HG02763 (cell line): ENCODE measurements around the gene RSU1.

Source experiments
- ATAC-seq: cut with Tn5 transposase; IDR thresholded peaks from one replicate; pipeline ENCODE4 v1.9.1; 2021; ENCODE audit warnings: mild to moderate bottlenecking, moderate library complexity; ENCODE audit not compliant: unreplicated experiment

The RSU1 gene

GRCh38 chr10:16685551-16685950 lies 131.7 kb downstream of the RSU1 start:
- ATAC-seq = no peak

GRCh38 chr10:16681521-16681920 lies 135.7 kb downstream of the RSU1 start:
- no peak for ATAC-seq

DNA sequence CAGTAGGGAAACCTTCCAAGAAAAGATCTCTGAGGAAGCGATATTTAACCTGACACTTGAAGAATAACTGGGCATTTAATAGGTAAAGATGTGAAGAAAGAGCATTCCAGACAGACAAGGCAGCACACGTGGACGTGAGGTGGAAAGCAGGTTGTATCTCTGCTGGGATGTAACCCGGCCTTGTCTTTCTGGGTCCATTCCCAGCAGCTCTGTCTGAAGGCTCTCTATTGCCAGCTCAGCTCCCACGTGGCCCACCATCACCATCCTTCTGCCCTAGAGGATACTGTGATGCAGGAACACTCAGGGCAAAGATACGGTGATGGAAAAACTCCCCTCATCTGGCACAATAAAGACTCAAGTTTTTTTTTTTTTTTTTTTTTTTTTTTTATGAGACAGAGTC lies 137.7 kb downstream of the RSU1 start:
- no peak for ATAC-seq

GRCh38 chr10:16675334-16675733 lies 141.9 kb downstream of the RSU1 start:
- ATAC-seq = no peak

DNA sequence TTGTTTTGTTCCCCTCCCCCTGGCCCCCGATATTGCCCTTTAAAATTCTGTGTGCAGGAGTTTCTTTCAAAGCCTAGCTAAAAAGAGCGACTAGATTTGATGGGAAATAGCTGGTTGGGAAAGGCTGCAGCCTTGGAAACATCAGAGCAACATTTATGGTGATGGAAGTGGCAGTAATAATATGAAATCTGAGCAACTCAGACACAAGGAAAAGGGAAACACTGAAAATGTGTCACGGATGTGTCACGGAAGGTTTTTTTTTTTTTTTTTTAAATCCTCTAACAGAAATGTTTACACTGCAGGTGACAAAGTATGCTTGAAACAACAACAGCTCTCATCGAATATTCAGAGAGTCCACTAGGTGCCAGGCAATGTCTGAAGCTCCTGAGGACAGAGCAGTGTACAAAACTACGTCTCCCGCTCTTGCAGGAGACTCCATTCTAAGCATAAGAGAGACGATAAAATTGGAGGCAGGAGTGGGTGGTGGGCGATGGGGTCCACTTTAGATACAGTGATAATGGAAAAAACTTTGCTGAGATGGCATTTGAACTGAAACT lies 143.0 kb downstream of the RSU1 start:
- ATAC-seq = no peak

DNA sequence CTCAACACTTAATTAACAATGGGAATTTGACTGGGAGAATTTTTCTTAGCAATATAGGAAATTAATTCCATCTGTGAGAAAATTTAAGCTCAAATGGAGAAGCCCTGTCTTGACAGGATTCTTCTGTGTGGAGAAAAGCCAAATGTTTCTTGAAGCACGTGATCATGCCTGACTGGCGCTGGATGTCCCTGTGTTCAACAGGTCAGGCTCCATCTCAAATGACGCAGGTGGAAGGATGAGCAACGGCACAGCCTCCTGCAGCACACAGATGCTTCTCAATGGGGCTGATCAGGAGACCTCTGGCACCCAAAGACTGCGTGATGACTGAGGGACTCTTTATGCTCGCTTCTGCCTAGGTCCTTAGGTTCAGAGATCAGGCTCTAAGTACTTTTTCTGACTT lies 143.8 kb downstream of the RSU1 start:
- no peak for ATAC-seq

DNA sequence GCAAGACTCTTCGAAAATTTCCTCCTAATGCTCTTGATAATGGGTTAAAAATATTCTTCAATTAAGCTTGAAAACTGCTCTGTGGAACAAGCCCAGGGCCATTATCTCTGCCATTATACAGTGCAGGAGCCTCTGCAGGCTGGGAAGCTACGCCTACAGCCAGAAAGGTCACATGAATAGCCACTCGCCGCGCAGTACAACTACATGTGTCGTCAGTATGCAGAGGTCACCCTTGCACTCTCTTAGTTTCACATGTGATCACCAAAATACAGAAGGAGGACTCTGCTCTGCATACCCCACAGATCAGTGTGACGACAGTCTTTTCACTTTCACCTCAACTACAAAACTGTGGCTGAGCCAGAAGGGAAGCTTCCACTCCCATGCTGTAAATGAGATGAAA lies 153.8 kb downstream of the RSU1 start:
- ATAC-seq = no peak

GRCh38 chr10:16662923-16663322 lies 154.3 kb downstream of the RSU1 start:
- no peak for ATAC-seq

GRCh38 chr10:16656895-16657294 lies 160.3 kb downstream of the RSU1 start:
- no peak for ATAC-seq

DNA sequence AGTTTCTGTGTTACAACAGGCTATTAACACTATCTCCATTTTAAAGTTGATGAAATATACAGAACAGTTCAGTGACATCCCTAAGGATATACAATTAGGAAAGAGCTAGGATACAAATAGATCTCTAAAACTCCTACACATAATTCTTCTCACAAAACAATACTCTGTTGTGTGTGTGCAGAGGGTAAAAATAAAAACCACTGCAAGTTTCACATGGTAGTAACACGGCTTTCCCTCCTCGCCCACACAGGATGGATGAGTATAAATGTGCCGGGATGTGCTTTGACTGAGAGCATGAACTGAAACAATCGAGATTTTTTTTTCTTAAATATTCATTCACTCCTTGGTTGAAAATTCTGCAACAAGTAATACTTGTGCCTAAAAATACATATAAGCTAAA lies 164.0 kb downstream of the RSU1 start:
- ATAC-seq = no peak

GRCh38 chr10:16652154-16652553 lies 165.1 kb downstream of the RSU1 start:
- ATAC-seq = no peak

- ATAC-seq = no peak
Observed at GRCh38 chr10:16649757-16650156, 167.5 kb downstream of the RSU1 start.

- no peak for ATAC-seq
Observed at GRCh38 chr10:16648366-16648765, 168.9 kb downstream of the RSU1 start.

DNA sequence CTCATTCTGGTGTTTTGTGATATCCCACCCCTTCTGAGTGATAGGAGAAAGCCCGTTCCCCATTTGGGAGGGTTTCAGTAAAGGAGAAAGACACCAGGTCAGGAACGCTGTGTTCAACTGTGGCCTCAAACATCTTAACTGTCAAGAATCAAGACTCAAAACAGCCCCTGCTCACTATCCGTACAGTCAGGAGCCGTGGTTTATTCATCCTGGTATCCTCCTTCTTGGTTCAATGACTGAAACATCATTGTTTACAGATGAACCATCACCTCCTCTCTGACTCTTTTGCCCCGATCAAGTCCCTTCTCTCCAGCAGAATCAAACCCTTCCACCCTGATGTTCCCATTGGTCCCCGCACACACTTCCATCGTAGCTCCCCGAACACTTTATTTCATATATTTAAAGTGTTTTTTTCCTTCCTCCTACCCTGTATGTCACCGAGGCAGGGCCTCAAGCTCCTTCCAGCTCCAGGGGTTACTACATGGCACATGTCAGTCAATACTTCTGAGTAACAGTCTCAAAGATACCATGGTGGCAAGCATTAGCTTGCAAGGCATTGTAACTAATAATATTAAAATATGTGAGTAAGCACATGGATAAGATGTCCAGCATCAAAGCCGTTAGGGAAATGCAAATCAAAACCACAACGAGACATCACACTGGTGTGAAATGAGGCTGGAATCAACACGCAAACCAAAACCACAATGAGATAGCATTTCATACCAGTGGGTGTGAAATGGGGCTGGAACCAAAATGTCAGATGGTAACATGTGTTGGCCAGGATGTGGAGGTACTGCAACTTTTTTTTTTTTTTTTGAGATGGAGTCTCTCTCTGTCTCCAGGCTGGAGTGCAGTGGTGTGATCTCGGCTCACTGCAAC lies 170.8 kb downstream of the RSU1 start:
- ATAC-seq = no peak

- no peak for ATAC-seq
Observed at GRCh38 chr10:16644146-16644545, 173.1 kb downstream of the RSU1 start.

DNA sequence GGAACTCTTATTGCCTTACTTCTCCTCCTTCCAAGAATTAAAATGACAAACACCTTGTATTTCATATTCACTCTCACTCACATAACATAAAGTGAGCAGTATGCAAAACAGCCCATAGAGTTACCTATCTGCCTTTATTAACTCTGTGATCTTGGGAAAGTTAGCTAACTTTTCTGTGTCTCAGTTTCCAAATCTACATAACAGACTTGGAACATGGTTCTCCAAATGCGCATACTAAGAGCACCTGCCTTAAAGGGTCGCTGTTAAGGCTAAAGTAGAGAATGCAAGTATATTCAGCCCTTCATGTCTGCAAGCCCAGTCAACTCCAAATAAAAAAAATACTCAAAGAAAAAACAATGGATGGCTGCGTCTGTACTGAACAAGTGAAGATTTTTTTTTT lies 173.7 kb downstream of the RSU1 start:
- no peak for ATAC-seq

DNA sequence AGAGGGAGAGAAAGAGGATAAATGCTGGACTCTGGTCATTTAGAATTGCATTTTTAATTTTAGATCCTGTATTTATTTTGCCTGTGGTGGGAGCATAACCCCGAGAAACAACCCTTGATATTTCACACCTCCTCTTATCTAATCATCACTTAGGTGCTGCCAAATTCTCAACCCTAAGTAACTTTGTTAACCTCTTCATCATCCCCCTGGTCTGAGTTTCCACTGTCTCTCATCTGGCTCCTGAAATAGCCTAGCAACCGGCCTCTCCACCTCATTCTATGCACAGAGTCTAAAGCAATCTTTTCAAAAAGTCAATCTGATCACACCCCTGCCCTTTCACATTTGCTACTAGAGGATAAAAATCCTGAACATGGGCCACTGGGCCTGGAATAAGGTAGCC lies 177.1 kb downstream of the RSU1 start:
- no peak for ATAC-seq

DNA sequence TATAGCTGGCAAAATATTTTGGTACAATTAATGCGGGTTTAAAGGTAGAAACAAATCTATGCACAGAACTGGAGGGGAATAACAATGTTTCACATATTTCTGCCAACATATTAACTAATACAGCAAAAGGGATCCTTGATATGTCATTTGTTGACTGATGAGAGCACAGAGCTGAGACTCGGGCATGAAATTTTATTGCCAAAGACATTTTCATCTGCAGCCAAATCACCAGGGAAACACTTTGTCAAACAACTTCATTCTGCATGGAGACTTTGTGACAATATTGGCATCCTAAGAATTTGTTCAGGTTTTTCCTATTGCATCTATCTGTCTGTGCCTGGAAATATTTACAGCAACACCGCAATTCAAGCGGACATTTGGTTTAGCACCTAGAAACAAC lies 177.8 kb downstream of the RSU1 start:
- no peak for ATAC-seq

GRCh38 chr10:16632996-16633395 lies 184.2 kb downstream of the RSU1 start:
- no peak for ATAC-seq

GRCh38 chr10:16626697-16627096 lies 190.5 kb downstream of the RSU1 start:
- ATAC-seq = no peak

DNA sequence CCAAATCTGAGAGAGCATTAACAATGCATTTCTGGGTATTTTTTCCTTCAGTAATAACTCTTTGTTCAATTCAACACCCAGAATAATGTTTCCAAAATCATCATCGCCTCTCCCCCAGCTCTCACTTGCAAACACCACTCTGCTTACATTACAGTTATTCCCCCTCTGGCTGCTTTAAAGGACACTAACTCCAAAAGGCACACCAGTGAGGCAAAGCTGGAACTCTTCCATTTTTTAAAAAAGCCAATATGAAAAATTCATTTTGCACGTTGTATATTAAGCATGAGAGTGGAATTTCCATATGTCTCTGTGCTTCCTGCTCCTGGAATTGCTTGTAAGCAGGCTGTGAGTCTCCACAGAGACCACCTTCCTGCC lies 204.3 kb downstream of the RSU1 start:
- no peak for ATAC-seq

GRCh38 chr10:16612115-16612980 lies 204.9 kb downstream of the RSU1 start:
- no peak for ATAC-seq
